Measurements from ENCODE around the gene LIN7A.

LIN7A gene

GRCh38 chr12:80749456-80749855, 188.3 kb downstream of the LIN7A start:
- no peak for DNase-seq (ENCODE audit: low spot score)

GRCh38 chr12:80747800-80748199, 189.9 kb downstream of the LIN7A start:
- DNase-seq (ENCODE audit: low spot score) = no peak

GRCh38 chr12:80745851-80746505, 191.8 kb downstream of the LIN7A start:
- DNase-seq (ENCODE audit: low spot score) = no peak

Measured in AG08396 (cell line).